Liver (tissue), 9 donors: ENCODE measurements around the gene XXYLT1. TPM values are rescaled to one million over a fixed set of nuclear protein-coding genes. Genes with fewer than 3 reads are reported as not detected.

Experiments
- DNase-seq: peaks from one replicate; pipeline ENCODE4 v3.0.0-alpha.2; 2017; ENCODE audit warnings: low spot score
- H3K27ac ChIP-seq, 2 donors: one replicate each; pipeline ENCODE4 v1.7.0; 2013; ENCODE audit warnings: inconsistent platforms in 2 of 2, low read length in 2 of 2, control low read depth in 1 of 2, low read depth in 1 of 2, mild to moderate bottlenecking in 1 of 2
- H3K27me3 ChIP-seq, 4 donors: one replicate each; pipeline versions ENCODE4 v1.6.1 to v1.7.0; 2013; ENCODE audit warnings: low read length in 3 of 4, inconsistent platforms in 1 of 4, mild to moderate bottlenecking in 1 of 4, moderate library complexity in 1 of 4; ENCODE audit not compliant: control insufficient read depth in 4 of 4, insufficient read depth in 4 of 4
- H3K36me3 ChIP-seq, 4 donors: one replicate each; pipeline versions ENCODE4 v1.6.1 to v1.7.0; 2013; ENCODE audit warnings: low read length in 3 of 4, mild to moderate bottlenecking in 3 of 4, low read depth in 1 of 4, moderate library complexity in 1 of 4; ENCODE audit not compliant: control insufficient read depth in 4 of 4, insufficient read depth in 3 of 4
- H3K4me1 ChIP-seq, 4 donors: one replicate each; pipeline versions ENCODE4 v1.6.1 to v1.7.0; 2013; ENCODE audit warnings: low read length in 3 of 4, mild to moderate bottlenecking in 3 of 4, moderate library complexity in 1 of 4; ENCODE audit not compliant: control insufficient read depth in 4 of 4, insufficient read depth in 4 of 4
- H3K4me3 ChIP-seq, 3 donors: one replicate each; pipeline versions ENCODE4 v1.6.1 to v1.7.0; 2013; ENCODE audit warnings: low read length in 3 of 3, control low read depth in 1 of 3, low read depth in 1 of 3, mild to moderate bottlenecking in 1 of 3
- H3K9ac ChIP-seq, 2 donors: one replicate each; pipeline ENCODE4 v1.7.0; 2013; ENCODE audit warnings: low read length in 2 of 2, mild to moderate bottlenecking in 2 of 2, moderate library complexity in 2 of 2, control low read depth in 1 of 2, low read depth in 1 of 2
- H3K9me3 ChIP-seq, 4 donors: one replicate each; pipeline versions ENCODE4 v1.6.1 to v1.7.0; 2013; ENCODE audit warnings: low read length in 3 of 4; ENCODE audit not compliant: control insufficient read depth in 4 of 4
- EGR1 ChIP-seq, 2 donors: IDR thresholded peaks; 2 replicates each; pipeline ENCODE4 v1.6.1; 2016 to 2018; ENCODE audit warnings: antibody characterized with exemption in 2 of 2, low read depth in 2 of 2
- FOXA1 ChIP-seq: IDR thresholded peaks from 2 replicates; pipeline ENCODE4 v1.6.1; 2016; ENCODE audit warnings: antibody characterized with exemption
- FOXA2 ChIP-seq: IDR thresholded peaks from 2 replicates; pipeline ENCODE4 v1.6.1; 2016; ENCODE audit warnings: antibody characterized with exemption
- GABPA ChIP-seq, 2 donors: IDR thresholded peaks in 1 of 2; conservative IDR thresholded peaks in 1 of 2; 2 replicates each; pipeline ENCODE4 v1.6.1; 2016; ENCODE audit warnings: antibody characterized with exemption in 2 of 2, mild to moderate bottlenecking in 1 of 2, moderate library complexity in 1 of 2
- HNF4A ChIP-seq, 2 donors: conservative IDR thresholded peaks; 2 replicates each; pipeline ENCODE4 v1.6.1; 2016; ENCODE audit warnings: antibody characterized with exemption in 2 of 2, mild to moderate bottlenecking in 2 of 2
- HNF4G ChIP-seq: IDR thresholded peaks from 2 replicates; pipeline ENCODE4 v1.6.1; 2016; ENCODE audit warnings: antibody characterized with exemption
- JUND ChIP-seq, 2 donors: IDR thresholded peaks; 2 replicates each; pipeline ENCODE4 v1.6.1; 2016; ENCODE audit warnings: antibody characterized with exemption in 2 of 2
- NR2F2 ChIP-seq: IDR thresholded peaks from 2 replicates; pipeline ENCODE4 v1.6.1; 2016; ENCODE audit warnings: antibody characterized with exemption
- RAD21 ChIP-seq, 2 donors: IDR thresholded peaks; 2 replicates each; pipeline ENCODE4 v1.6.1; 2016; ENCODE audit warnings: antibody characterized with exemption in 2 of 2, mild to moderate bottlenecking in 2 of 2
- RXRA ChIP-seq, 2 donors: IDR thresholded peaks; 2 replicates each; pipeline ENCODE4 v1.6.1; 2017 to 2018; ENCODE audit warnings: antibody characterized with exemption in 2 of 2, mild to moderate bottlenecking in 1 of 2
- SP1 ChIP-seq: IDR thresholded peaks from 2 replicates; pipeline ENCODE4 v1.6.1; 2018; ENCODE audit warnings: antibody characterized with exemption, mild to moderate bottlenecking
- TAF1 ChIP-seq: conservative IDR thresholded peaks from 2 replicates; pipeline ENCODE4 v1.6.1; 2016; ENCODE audit warnings: antibody characterized with exemption, mild to moderate bottlenecking
- YY1 ChIP-seq: IDR thresholded peaks from 2 replicates; pipeline ENCODE4 v1.6.1; 2016; ENCODE audit warnings: antibody characterized with exemption, mild to moderate bottlenecking
- WGBS: extraction: QIAGEN DNeasy Blood & Tissue Kit; methylation state at CpG from one replicate; pipeline ENCODE4 v1.1.7; 2013; 5-methylcytosine and 5-hydroxymethylcytosine counted together
- polyA plus RNA-seq, 2 donors: library from polyadenylated mRNA; stranded (reverse) in 1 of 2; unstranded in 1 of 2; fragments of 200-250 nt in 1 of 2; fragments of >200 nt in 1 of 2; fragmentation: Nextera tagmentation in 1 of 2; extraction: Ambion mirVana in 1 of 2; gene quantifications; one replicate each; pipeline versions ENCODE4 v1.2.1 to v1.2.3, GENCODE V29; 2013 to 2015
- total RNA-seq, 2 donors: library from RNA; depleted of rRNA; stranded (reverse); fragments of >200 nt; gene quantifications; one replicate each; pipeline ENCODE4 v1.2.3, GENCODE V29; 2014
- TF ChIP-seq, protein P1 (sequence below): IDR thresholded peaks from 2 replicates; pipeline ENCODE4 v1.6.1; 2016; ENCODE audit warnings: antibody characterized with exemption
- TF ChIP-seq, protein P2 (sequence below): IDR thresholded peaks from 2 replicates; pipeline ENCODE4 v1.6.1; 2016; ENCODE audit warnings: antibody characterized with exemption
- TF ChIP-seq, protein P3 (sequence below): IDR thresholded peaks from 2 replicates; pipeline ENCODE4 v1.6.1; 2016; ENCODE audit warnings: antibody characterized with exemption
- TF ChIP-seq, protein P4 (sequence below): IDR thresholded peaks from 2 replicates; pipeline ENCODE4 v1.6.1; 2016; ENCODE audit warnings: antibody characterized with exemption, mild to moderate bottlenecking
- TF ChIP-seq, protein P5 (sequence below): fragments of 150-350 bp; IDR thresholded peaks from 2 replicates; pipeline ENCODE4 v1.5.1; 2017; ENCODE audit warnings: improper control_type of control experiment, low read depth, low read length; ENCODE audit not compliant: missing input control
- donor health status: healthy.
- donor health status: healthy.
- donor health status: healthy.
- donor health status: healthy.
- donor health status: healthy.

Gene XXYLT1
- total and polyA plus RNA-seq, 4 donors, result 0.93 to 7.6 (median 2.8) TPM

DNA sequence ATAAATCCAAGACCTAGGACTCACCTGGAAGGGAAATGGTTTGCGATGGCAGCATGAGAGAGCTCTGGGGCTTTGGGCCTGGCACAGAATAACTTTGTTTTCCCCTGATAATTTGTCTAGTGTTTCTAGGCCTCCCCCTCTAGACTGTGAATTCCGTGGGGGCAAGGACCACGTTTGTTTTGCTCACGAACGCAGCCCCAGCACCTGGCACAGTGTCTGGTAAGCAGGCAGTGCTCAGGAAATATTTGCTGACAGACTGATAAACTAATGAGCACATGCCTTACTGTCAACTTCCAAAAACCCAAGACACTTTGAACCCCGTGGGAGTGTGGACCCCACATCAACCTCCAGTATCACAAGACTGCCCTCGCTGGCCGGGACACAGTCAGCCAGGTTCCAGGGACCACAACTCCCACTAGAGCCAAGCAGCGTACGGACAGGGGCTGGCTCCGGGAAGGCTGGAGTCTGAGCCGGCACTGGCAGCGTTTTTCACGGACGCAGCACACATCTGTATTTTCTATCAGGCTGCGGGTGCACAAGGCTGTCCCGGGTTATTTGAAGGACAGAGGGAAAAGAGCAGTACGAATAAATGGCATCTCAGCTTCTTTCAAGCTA lies 146.5 kb downstream of the XXYLT1 start:
- no peak for TF ChIP-seq EGR1 (IDR thresholded peaks at IDR 0.05; ENCODE audit: low read depth in 2 of 2)
- TF ChIP-seq TAF1, result no peak
- no peak for TF ChIP-seq JUND (IDR thresholded peaks at IDR 0.05)
- no peak for TF ChIP-seq GABPA (IDR thresholded peaks at IDR 0.05 in 1 of 2, conservative IDR thresholded peaks at IDR 0.05 in 1 of 2)
- TF ChIP-seq YY1, result no peak
- TF ChIP-seq, protein P1, sequence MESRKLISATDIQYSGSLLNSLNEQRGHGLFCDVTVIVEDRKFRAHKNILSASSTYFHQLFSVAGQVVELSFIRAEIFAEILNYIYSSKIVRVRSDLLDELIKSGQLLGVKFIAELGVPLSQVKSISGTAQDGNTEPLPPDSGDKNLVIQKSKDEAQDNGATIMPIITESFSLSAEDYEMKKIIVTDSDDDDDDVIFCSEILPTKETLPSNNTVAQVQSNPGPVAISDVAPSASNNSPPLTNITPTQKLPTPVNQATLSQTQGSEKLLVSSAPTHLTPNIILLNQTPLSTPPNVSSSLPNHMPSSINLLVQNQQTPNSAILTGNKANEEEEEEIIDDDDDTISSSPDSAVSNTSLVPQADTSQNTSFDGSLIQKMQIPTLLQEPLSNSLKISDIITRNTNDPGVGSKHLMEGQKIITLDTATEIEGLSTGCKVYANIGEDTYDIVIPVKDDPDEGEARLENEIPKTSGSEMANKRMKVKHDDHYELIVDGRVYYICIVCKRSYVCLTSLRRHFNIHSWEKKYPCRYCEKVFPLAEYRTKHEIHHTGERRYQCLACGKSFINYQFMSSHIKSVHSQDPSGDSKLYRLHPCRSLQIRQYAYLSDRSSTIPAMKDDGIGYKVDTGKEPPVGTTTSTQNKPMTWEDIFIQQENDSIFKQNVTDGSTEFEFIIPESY, result no peak
- TF ChIP-seq SP1, result no peak
- TF ChIP-seq FOXA1, result no peak
- TF ChIP-seq, protein P2, sequence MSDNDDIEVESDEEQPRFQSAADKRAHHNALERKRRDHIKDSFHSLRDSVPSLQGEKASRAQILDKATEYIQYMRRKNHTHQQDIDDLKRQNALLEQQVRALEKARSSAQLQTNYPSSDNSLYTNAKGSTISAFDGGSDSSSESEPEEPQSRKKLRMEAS, result no peak
- no peak for TF ChIP-seq HNF4G
- TF ChIP-seq, protein P3, sequence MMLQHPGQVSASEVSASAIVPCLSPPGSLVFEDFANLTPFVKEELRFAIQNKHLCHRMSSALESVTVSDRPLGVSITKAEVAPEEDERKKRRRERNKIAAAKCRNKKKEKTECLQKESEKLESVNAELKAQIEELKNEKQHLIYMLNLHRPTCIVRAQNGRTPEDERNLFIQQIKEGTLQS, result no peak
- no peak for TF ChIP-seq HNF4A (conservative IDR thresholded peaks at IDR 0.05)
- DNase-seq, result no peak
- H3K4me1 ChIP-seq, result no peaks in the 10 kb centered on the region
- H3K27me3 ChIP-seq, result no peaks in the 10 kb centered on the region
- no peak overlapping the region for H3K27ac ChIP-seq
- H3K9ac ChIP-seq, result no peak overlapping the region
- no peak overlapping the region for H3K4me3 ChIP-seq
- no peaks in the 10 kb centered on the region for H3K9me3 ChIP-seq
- 73% methylated on average over 18 of the region's 18 CpGs for WGBS
- H3K36me3 ChIP-seq, result no peaks in the 10 kb centered on the region

DNA sequence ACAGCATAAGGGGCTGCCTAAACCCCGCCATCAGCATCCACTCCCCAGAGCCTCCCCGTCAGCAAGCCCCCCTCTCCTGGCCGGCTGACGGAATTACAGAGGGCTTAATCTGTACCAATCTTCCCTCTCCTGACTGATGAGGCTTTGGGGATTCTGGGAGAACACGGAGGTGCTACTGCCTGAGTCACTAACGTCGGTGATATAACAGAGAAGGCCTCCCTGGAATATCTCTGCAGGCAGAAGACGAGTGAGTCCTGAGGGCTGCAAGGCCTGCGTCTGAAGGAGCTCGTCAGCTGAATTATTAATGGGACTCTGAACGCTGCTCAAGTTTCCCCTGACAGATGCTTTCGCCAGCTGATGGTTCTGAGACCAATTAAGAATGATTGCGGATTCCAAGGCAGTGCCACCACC lies 147.7 kb downstream of the XXYLT1 start:
- no peak overlapping the region for H3K9ac ChIP-seq
- no peak for TF ChIP-seq YY1
- TF ChIP-seq, protein P1, result no peak
- no peak for TF ChIP-seq FOXA2
- TF ChIP-seq, protein P3, result no peak
- TF ChIP-seq RAD21 (IDR thresholded peaks at IDR 0.05), result no peak
- no peak for TF ChIP-seq HNF4G
- TF ChIP-seq NR2F2, result no peak
- TF ChIP-seq JUND (IDR thresholded peaks at IDR 0.05), result no peak
- TF ChIP-seq EGR1 (IDR thresholded peaks at IDR 0.05; ENCODE audit: low read depth in 2 of 2), result no peak
- no peak for TF ChIP-seq RXRA (IDR thresholded peaks at IDR 0.05)
- TF ChIP-seq, protein P4, sequence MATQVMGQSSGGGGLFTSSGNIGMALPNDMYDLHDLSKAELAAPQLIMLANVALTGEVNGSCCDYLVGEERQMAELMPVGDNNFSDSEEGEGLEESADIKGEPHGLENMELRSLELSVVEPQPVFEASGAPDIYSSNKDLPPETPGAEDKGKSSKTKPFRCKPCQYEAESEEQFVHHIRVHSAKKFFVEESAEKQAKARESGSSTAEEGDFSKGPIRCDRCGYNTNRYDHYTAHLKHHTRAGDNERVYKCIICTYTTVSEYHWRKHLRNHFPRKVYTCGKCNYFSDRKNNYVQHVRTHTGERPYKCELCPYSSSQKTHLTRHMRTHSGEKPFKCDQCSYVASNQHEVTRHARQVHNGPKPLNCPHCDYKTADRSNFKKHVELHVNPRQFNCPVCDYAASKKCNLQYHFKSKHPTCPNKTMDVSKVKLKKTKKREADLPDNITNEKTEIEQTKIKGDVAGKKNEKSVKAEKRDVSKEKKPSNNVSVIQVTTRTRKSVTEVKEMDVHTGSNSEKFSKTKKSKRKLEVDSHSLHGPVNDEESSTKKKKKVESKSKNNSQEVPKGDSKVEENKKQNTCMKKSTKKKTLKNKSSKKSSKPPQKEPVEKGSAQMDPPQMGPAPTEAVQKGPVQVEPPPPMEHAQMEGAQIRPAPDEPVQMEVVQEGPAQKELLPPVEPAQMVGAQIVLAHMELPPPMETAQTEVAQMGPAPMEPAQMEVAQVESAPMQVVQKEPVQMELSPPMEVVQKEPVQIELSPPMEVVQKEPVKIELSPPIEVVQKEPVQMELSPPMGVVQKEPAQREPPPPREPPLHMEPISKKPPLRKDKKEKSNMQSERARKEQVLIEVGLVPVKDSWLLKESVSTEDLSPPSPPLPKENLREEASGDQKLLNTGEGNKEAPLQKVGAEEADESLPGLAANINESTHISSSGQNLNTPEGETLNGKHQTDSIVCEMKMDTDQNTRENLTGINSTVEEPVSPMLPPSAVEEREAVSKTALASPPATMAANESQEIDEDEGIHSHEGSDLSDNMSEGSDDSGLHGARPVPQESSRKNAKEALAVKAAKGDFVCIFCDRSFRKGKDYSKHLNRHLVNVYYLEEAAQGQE, result no peak
- TF ChIP-seq GABPA (IDR thresholded peaks at IDR 0.05 in 1 of 2, conservative IDR thresholded peaks at IDR 0.05 in 1 of 2), result no peak
- no peak for TF ChIP-seq HNF4A (conservative IDR thresholded peaks at IDR 0.05)
- TF ChIP-seq, protein P5, sequence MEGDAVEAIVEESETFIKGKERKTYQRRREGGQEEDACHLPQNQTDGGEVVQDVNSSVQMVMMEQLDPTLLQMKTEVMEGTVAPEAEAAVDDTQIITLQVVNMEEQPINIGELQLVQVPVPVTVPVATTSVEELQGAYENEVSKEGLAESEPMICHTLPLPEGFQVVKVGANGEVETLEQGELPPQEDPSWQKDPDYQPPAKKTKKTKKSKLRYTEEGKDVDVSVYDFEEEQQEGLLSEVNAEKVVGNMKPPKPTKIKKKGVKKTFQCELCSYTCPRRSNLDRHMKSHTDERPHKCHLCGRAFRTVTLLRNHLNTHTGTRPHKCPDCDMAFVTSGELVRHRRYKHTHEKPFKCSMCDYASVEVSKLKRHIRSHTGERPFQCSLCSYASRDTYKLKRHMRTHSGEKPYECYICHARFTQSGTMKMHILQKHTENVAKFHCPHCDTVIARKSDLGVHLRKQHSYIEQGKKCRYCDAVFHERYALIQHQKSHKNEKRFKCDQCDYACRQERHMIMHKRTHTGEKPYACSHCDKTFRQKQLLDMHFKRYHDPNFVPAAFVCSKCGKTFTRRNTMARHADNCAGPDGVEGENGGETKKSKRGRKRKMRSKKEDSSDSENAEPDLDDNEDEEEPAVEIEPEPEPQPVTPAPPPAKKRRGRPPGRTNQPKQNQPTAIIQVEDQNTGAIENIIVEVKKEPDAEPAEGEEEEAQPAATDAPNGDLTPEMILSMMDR, result no peak
- TF ChIP-seq SP1, result no peak
- no peak for TF ChIP-seq TAF1
- TF ChIP-seq FOXA1, result no peak
- TF ChIP-seq, protein P2, result no peak
- no peaks in the 10 kb centered on the region for H3K27me3 ChIP-seq
- no peaks in the 10 kb centered on the region for H3K9me3 ChIP-seq
- 89% methylated on average over 13 of the region's 13 CpGs for WGBS
- H3K4me1 ChIP-seq, result no peaks in the 10 kb centered on the region
- no peak for DNase-seq
- no peak overlapping the region for H3K4me3 ChIP-seq
- no peak overlapping the region for H3K27ac ChIP-seq
- H3K36me3 ChIP-seq, result no peaks in the 10 kb centered on the region
